A673 (cell line): ENCODE data around the gene C3orf20. TPM values are rescaled to one million over a fixed set of nuclear protein-coding genes. Genes with fewer than 3 reads are reported as not detected.
A peak's percentile ranks its signal among the peaks of the same experiment; 100 is the strongest.

Source experiments
- BruUV-seq: library from RNA; stranded (reverse); fragments of 400-500 nt; replicated peaks from 2 replicates; lab custom pipeline; 2021; lab: Mats Ljungman, UMichigan
- CTCF ChIA-PET: fragments of 300-600 bp; sonication (Branson Sonifier 250); formaldehyde crosslinking; loops from one replicate; lab custom pipeline; 2022; ENCODE audit warnings: antibody characterized with exemption; lab: Charles Lee
- POLR2A ChIA-PET: fragments of 300-600 bp; sonication (Branson Sonifier 250); formaldehyde crosslinking; loops from one replicate; lab custom pipeline; 2022; ENCODE audit warnings: antibody characterized with exemption; ENCODE audit not compliant: low non-redundant PET; lab: Charles Lee
- DNase-seq: peaks from one replicate; pipeline ENCODE4 v3.0.0-alpha.2; 2015; ENCODE audit warnings: low spot score
- H3K27ac ChIP-seq: fragments of 200-600 bp; sonication (generic); 2 replicates; pipeline ENCODE4 v1.5.1; 2016; ENCODE audit warnings: mixed run types, low read depth, mild to moderate bottlenecking, mixed read lengths, antibody characterized with exemption, low read length; ENCODE audit not compliant: poor library complexity, severe bottlenecking
- H3K27me3 ChIP-seq: fragments of 200-600 bp; sonication (generic); replicated peaks from 2 replicates; pipeline ENCODE4 v1.6.1; 2017; ENCODE audit warnings: mixed run types, low read depth, mild to moderate bottlenecking, mixed read lengths, antibody characterized with exemption, low read length; ENCODE audit not compliant: insufficient read depth, poor library complexity
- H3K36me3 ChIP-seq: fragments of 200-600 bp; sonication (generic); 2 replicates; pipeline ENCODE4 v1.6.1; 2016; ENCODE audit warnings: mixed run types, mild to moderate bottlenecking, mixed read lengths, antibody characterized with exemption, low read length; ENCODE audit not compliant: insufficient read depth, poor library complexity, severe bottlenecking
- H3K4me1 ChIP-seq: fragments of 200-600 bp; sonication (generic); 2 replicates; pipeline ENCODE4 v1.6.1; 2017; ENCODE audit warnings: mixed run types, mild to moderate bottlenecking, mixed read lengths, antibody characterized with exemption, low read length; ENCODE audit not compliant: insufficient read depth, poor library complexity, severe bottlenecking
- H3K4me3 ChIP-seq: fragments of 200-600 bp; sonication (generic); 2 replicates; pipeline ENCODE4 v1.5.1; 2016; ENCODE audit warnings: low read depth, mixed run types, mild to moderate bottlenecking, mixed read lengths, low read length; ENCODE audit not compliant: poor library complexity, severe bottlenecking
- H3K9me3 ChIP-seq: fragments of 200-600 bp; sonication (generic); 2 replicates; pipeline ENCODE4 v1.6.1; 2016; ENCODE audit warnings: mixed run types, low read depth, mild to moderate bottlenecking, mixed read lengths, antibody characterized with exemption, low read length; ENCODE audit not compliant: poor library complexity, severe bottlenecking
- CTCF ChIP-seq: fragments of 300-800, 200-600 bp; sonication (generic); conservative IDR thresholded peaks from 2 replicates; pipeline ENCODE4 v1.5.1; 2017; ENCODE audit warnings: low read depth, mild to moderate bottlenecking, antibody characterized with exemption, low read length, moderate library complexity, mixed read lengths
- EZH2 ChIP-seq: fragments of 200-600 bp; sonication (generic); IDR thresholded peaks from 2 replicates; pipeline ENCODE4 v1.6.1; 2017; ENCODE audit warnings: borderline replicate concordance, low read depth, mild to moderate bottlenecking, mixed read lengths, antibody characterized with exemption, low read length; ENCODE audit not compliant: poor library complexity, severe bottlenecking
- intact Hi-C: fragments of 100-400 bp; cut with micrococcal nuclease; formaldehyde crosslinking; loops from one replicate; pipeline ENCODE4 v1.10.0; 2022; ENCODE audit not compliant: unreplicated experiment
- total RNA-seq: library from RNA; stranded (reverse); gene quantifications from 2 replicates; pipeline ENCODE4 v1.2.3, GENCODE V29; 2021

Gene C3orf20
- total RNA-seq, 1 experiment from 2014 or later = 0.17 TPM

GRCh38 chr3:14633819-14634424 lies 41.0 kb upstream of the C3orf20 start:
- no peak for TF ChIP-seq EZH2
- TF ChIP-seq CTCF = peak; percentile 96
- BruUV-seq = no TSS peak
- intact Hi-C loops = loop anchor here (2.0 to 5.0 kb wide), 2 partner anchors 148 to 287 kb away; no protein-coding TSS in a partner anchor
- Histone ChIP-seq H3K4me3 (no peak overlapping the region), H3K27me3 (peaks cover 28% of the 10 kb centered on the region), H3K27ac (no peak overlapping the region), H3K4me1 (no peaks in the 10 kb centered on the region), H3K9me3 (no peaks in the 10 kb centered on the region), H3K36me3 (no peaks in the 10 kb centered on the region)
- peak; percentile 73 for DNase-seq
- ChIA-PET CTCF (no interaction called here), POLR2A (no interaction called here)

- ChIA-PET POLR2A (no interaction called here), CTCF (no interaction called here)
- intact Hi-C loops = loop anchor here (5.0 kb wide), 1 partner anchor 147 kb away; no protein-coding TSS in a partner anchor
- no peaks in the 10 kb centered on the region for H3K9me3 ChIP-seq
- no peak for DNase-seq
- H3K4me1 ChIP-seq = no peaks in the 10 kb centered on the region
- no peak for TF ChIP-seq EZH2
- no peak overlapping the region for H3K4me3 ChIP-seq
- H3K27me3 ChIP-seq = peaks cover 36% of the 10 kb centered on the region
- no TSS peak for BruUV-seq
- H3K27ac ChIP-seq = no peak overlapping the region
- H3K36me3 ChIP-seq = no peaks in the 10 kb centered on the region
These were observed 40.1 kb upstream of the C3orf20 start for GRCh38 chr3:14634763-14635400.

- ChIA-PET POLR2A (no interaction called here), CTCF (no interaction called here)
- intact Hi-C loops = no loop called here
- TF ChIP-seq EZH2 (no peak), CTCF (no peak)
- no peak for DNase-seq
- no peak overlapping the region for H3K4me3 ChIP-seq
- BruUV-seq = no TSS peak
- no peaks in the 10 kb centered on the region for H3K4me1 ChIP-seq
- H3K9me3 ChIP-seq = no peaks in the 10 kb centered on the region
- H3K27ac ChIP-seq = no peak overlapping the region
- H3K27me3 ChIP-seq = peaks cover 47% of the 10 kb centered on the region
- H3K36me3 ChIP-seq = no peaks in the 10 kb centered on the region
These were observed 38.3 kb upstream of the C3orf20 start for GRCh38 chr3:14636496-14637087.
